Transverse colon (tissue), 4 donors: ENCODE measurements around the gene GOLGA8G. TPM values are rescaled to one million over a fixed set of nuclear protein-coding genes. Genes with fewer than 3 reads are reported as not detected.
"Not testable (repeated sequence)": the region's sequence is repeated elsewhere in the genome, so short reads cannot be mapped to it uniquely, and the experiment has no call there.

Experiments used
- DNase-seq: peaks from one replicate; pipeline ENCODE4 v3.0.0-alpha.2; 2019
- H3K27ac ChIP-seq, 4 donors: fragments of 200-600 bp; sonication (generic); 2 replicates each; pipeline ENCODE4 v1.5.1; 2016 to 2018; ENCODE audit warnings: inconsistent platforms in 4 of 4
- H3K27me3 ChIP-seq: fragments of 200-600 bp; sonication (generic); 2 replicates; pipeline ENCODE4 v1.5.1; 2017; ENCODE audit warnings: inconsistent platforms
- H3K36me3 ChIP-seq, 4 donors: fragments of 200-600 bp; sonication (generic); 2 replicates each; pipeline ENCODE4 v1.5.1; 2017 to 2019; ENCODE audit warnings: inconsistent platforms in 4 of 4
- H3K4me1 ChIP-seq, 4 donors: fragments of 200-600 bp; sonication (generic); 2 replicates each; pipeline ENCODE4 v1.5.1; 2017 to 2020; ENCODE audit warnings: inconsistent platforms in 4 of 4
- H3K4me3 ChIP-seq, 4 donors: fragments of 200-600 bp; sonication (generic); 1 replicate in 1 of 4; 2 replicates in 3 of 4; pipeline versions ENCODE4 v1.5.1 to v1.6.1; 2017 to 2019; ENCODE audit warnings: inconsistent platforms in 4 of 4
- H3K9me3 ChIP-seq, 2 donors: fragments of 200-600 bp; sonication (generic); 2 replicates each; pipeline ENCODE4 v1.5.1; 2017 to 2019; ENCODE audit warnings: inconsistent platforms in 2 of 2
- WGBS, 2 donors: methylation state at CpG; one replicate each; pipeline ENCODE4 v1.1.5; 2018; ENCODE audit warnings: low coverage in 1 of 2; 5-methylcytosine and 5-hydroxymethylcytosine counted together
- in situ Hi-C, 4 donors: fragments of 200-750 bp; cut with MboI; loops; one replicate each; pipeline versions ENCODE4 v1.15.0 to v1.15.1; 2017; ENCODE audit warnings: low sequenced_read_pairs in 3 of 4, low pct_ligation_motif_present in 1 of 4, low pct_unique_long_range_greater_than_20kb in 1 of 4
- intact Hi-C: fragments of 100-400 bp; cut with DNase I; formaldehyde crosslinking; loops from one replicate; pipeline ENCODE4 v1.15.1; 2023; ENCODE audit warnings: low total_unique reads
- small RNA-seq, 4 donors: library from RNA; depleted of rRNA; stranded (forward); fragments of <200 nt; gene quantifications; one replicate each; pipeline ENCODE3, GENCODE V24; 2016
- total RNA-seq, 4 donors: library from RNA; depleted of rRNA; stranded (reverse); fragments of >200 nt; gene quantifications; one replicate each; pipeline ENCODE4 v1.1.0, GENCODE V29; 2016

GOLGA8G gene
- total RNA-seq, result not detected

- H3K4me3 ChIP-seq, H3K27me3 ChIP-seq, intact Hi-C loops, H3K27ac ChIP-seq, H3K9me3 ChIP-seq, DNase-seq, H3K4me1 ChIP-seq, in situ Hi-C loops, H3K36me3 ChIP-seq: not testable (repeated sequence)
- 54 to 76% methylated on average over 3 to 4 of the region's 6 CpGs for WGBS, 2 donors
These were observed at the start of gene GOLGA8G for GRCh38 chr15:28532954-28533353. Gene GOLGA8G, minus strand, starts transcription at chr15:28532971. Its CDS starts 62 bp downstream, at chr15:28532909.

GRCh38 chr15:28573351-28573750 is 40.6 kb upstream of the GOLGA8G start:
- WGBS, 2 donors, result 95% methylated on average over 4 of the region's 13 CpGs; no CpG with 5 or more reads in 1 of the 2 donors
- in situ Hi-C loops, H3K36me3 ChIP-seq, H3K27me3 ChIP-seq, H3K4me3 ChIP-seq, H3K27ac ChIP-seq, DNase-seq, H3K9me3 ChIP-seq, H3K4me1 ChIP-seq, intact Hi-C loops: not testable (repeated sequence)

DNA sequence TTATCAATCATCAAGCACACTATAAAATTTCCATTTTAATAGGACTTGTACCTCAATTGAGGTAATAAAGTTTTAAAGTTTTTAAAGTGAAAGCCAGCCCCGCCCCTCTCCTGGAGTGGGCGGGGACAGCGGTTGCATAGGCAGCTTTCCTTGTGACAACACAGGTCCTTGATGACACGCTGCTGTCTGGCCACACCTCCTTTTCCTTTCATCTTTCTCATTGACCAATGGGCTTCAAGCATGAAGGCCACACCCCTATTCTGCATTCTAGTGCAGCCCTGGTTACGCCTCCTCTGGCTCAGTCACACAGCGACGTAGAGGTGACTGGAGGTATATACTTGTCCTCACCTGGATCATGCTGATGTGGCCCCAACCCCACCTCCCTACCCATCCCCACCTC is 20.5 kb upstream of the GOLGA8G start, which contains the start of gene GOLGA6L25:
TSS of gene GOLGA6L25 (plus strand) at position 301 of the 400 bp plus-strand sequence. CDS start at position 362, 61 bp downstream.
- H3K4me1 ChIP-seq, H3K9me3 ChIP-seq, DNase-seq, H3K4me3 ChIP-seq, H3K36me3 ChIP-seq, H3K27ac ChIP-seq, in situ Hi-C loops, intact Hi-C loops, H3K27me3 ChIP-seq: not testable (repeated sequence)
- WGBS, 2 donors, result no CpG with 5 or more reads among the region's 7 CpGs

- intact Hi-C loops, H3K36me3 ChIP-seq, in situ Hi-C loops, H3K4me3 ChIP-seq, H3K4me1 ChIP-seq, H3K27ac ChIP-seq, H3K9me3 ChIP-seq, DNase-seq, H3K27me3 ChIP-seq: not testable (repeated sequence)
- WGBS, 2 donors, result 76% methylated on average over 2 of the region's 11 CpGs; no CpG with 5 or more reads in 1 of the 2 donors
These were observed 17.6 kb downstream of the GOLGA8G start for GRCh38 chr15:28515208-28515607.

- H3K4me3 ChIP-seq, H3K36me3 ChIP-seq, H3K4me1 ChIP-seq, intact Hi-C loops, H3K9me3 ChIP-seq, H3K27me3 ChIP-seq, DNase-seq, H3K27ac ChIP-seq, in situ Hi-C loops: not testable (repeated sequence)
- 81% methylated on average over 7 of the region's 22 CpGs; no CpG with 5 or more reads in 1 of the 2 donors for WGBS, 2 donors
These were observed 18.6 kb downstream of the GOLGA8G start for GRCh38 chr15:28514128-28514527.

DNA sequence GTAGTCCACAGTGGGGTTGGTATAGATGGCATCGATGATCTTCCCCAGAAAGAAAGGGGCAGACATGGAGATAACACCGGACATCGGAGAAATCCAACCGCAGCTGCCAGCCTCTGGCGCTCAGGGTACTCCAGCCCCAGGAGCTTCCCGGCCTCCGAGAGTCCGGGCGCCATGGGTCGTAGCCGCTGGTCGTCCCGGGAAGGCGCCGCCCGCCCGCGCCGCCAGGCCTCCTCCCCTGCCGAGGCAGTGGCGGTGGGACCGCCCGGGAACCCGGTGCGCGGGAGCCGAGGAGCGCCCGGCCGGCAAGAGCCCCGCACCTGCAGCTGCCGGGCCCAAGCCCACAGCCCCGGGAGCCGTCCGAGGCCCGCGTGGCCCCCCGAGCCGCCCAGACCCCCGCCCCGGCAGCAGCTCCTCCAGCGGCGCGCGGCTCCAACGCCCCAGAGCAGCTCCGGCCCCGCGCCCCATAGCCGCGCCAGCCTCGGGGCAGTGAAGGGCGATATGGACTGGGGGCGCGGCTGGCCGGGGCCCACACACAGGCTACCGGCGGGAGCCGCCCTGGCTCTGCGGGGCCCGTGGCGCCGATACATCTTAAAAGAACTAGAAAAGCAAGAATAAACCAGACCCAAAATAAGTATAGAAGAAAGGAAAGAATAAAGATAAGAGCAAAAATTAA is 24.4 kb downstream of the GOLGA8G start:
- H3K9me3 ChIP-seq, in situ Hi-C loops, H3K4me1 ChIP-seq, H3K27me3 ChIP-seq, H3K36me3 ChIP-seq, H3K4me3 ChIP-seq, DNase-seq, H3K27ac ChIP-seq, intact Hi-C loops: not testable (repeated sequence)
- whole genome bisulfite sequencing, 2 donors, result no CpG with 5 or more reads among the region's 63 CpGs

- no CpG with 5 or more reads among the region's 3 CpGs for WGBS, 2 donors
- intact Hi-C loops, H3K9me3 ChIP-seq, DNase-seq, H3K36me3 ChIP-seq, in situ Hi-C loops, H3K4me3 ChIP-seq, H3K4me1 ChIP-seq, H3K27me3 ChIP-seq, H3K27ac ChIP-seq: not testable (repeated sequence)
These were observed 51.4 kb downstream of the GOLGA8G start for GRCh38 chr15:28481340-28481739.

Small RNA genes within 50 kb of the gene (small RNA-seq; reads per million reads assigned to genes)
- gene AC138749.2 (0 reads per million in 4 donors), gene AC138749.4 (0 reads per million in 4 donors), gene AC138749.5 (0 reads per million in 4 donors), gene MIR4509-3 (0 reads per million in 4 donors), gene RF00017 (0 reads per million in 4 donors)

Other genes starting within 250 kb of the GOLGA8G start
- gene HERC2, start 210.8 kb downstream of the GOLGA8G start, total RNA-seq, result 100 to 1,000 TPM in 1 of 4 donors, 10 to 100 TPM in 3; 64.9 to 182 (median 83.7) TPM
- not detected for gene GOLGA6L24, start 174.9 kb downstream of the GOLGA8G start, total RNA-seq
- not detected for gene GOLGA8F, start 154.3 kb downstream of the GOLGA8G start, total RNA-seq
- not detected for gene GOLGA6L25, start 20.6 kb upstream of the GOLGA8G start, total RNA-seq
- under 1 TPM in 1 of 4 donors, not detected in 3; 0.41 TPM for gene GOLGA8M, start 179.4 kb upstream of the GOLGA8G start, total RNA-seq